ENCODE data around the gene DARS1.

The DARS1 gene

GRCh38 chr2:135876066-135876711, 109.2 kb downstream of the DARS1 start, which contains the start of gene MCM6 (continued):
- TF ChIP-seq ZBTB11 (tag by site-specific recombination; conservative IDR thresholded peaks at IDR 0.05; ENCODE audit: low read depth), result no peak
- TF ChIP-seq HIC1 (tag by site-specific recombination; IDR thresholded peaks at IDR 0.05), result no peak
- no peak for TF ChIP-seq OSR2 (tag by site-specific recombination; IDR thresholded peaks at IDR 0.05)
- TF ChIP-seq GLIS1 (tag by site-specific recombination; IDR thresholded peaks at IDR 0.05), result no peak
- TF ChIP-seq ZNF423 (tag by site-specific recombination; IDR thresholded peaks at IDR 0.05), result no peak
- no peak for TF ChIP-seq ZNF654 (tag by site-specific recombination; IDR thresholded peaks at IDR 0.05; ENCODE audit: low read depth)
- no peak for TF ChIP-seq ZNF585B (tag by site-specific recombination; IDR thresholded peaks at IDR 0.05)
- no peak for TF ChIP-seq ZNF510 (tag by site-specific recombination; IDR thresholded peaks at IDR 0.05; ENCODE audit: insufficient replicate concordance)
- no peak for TF ChIP-seq ZNF214 (tag by site-specific recombination; IDR thresholded peaks at IDR 0.05; ENCODE audit: borderline replicate concordance)
- no peak for TF ChIP-seq TSHZ1 (tag by site-specific recombination; IDR thresholded peaks at IDR 0.05; ENCODE audit: borderline replicate concordance)

- Histone ChIP-seq H3K9me3 (ENCODE audit: control insufficient read depth, insufficient read depth, low read depth, low read length) (no peaks in the 10 kb centered on the region), H3K36me3 (ENCODE audit: control insufficient read depth in 2 of 2, insufficient read depth in 1 of 2, low read length in 2 of 2) (peaks cover 18 to 43% of the 10 kb centered on the region in 2 experiments), H3K4me1 (ENCODE audit: control insufficient read depth, insufficient read depth, low read length) (peaks cover 4% of the 10 kb centered on the region; the same call in 1 of the 2 replicates), H3K27ac (ENCODE audit: extremely low read depth, low read depth, low read length) (peak overlapping the region; percentile 89), H3K4me3 (ENCODE audit: low read depth, low read length) (peak overlapping the region; percentile 82)
- CTCF ChIA-PET, result interaction anchor here (0.6 kb wide), 1 partner anchor 61 kb away, joined by 3 read pairs; no protein-coding TSS in a partner anchor
- POLR2A ChIA-PET, result interaction anchor here (0.6 to 1.8 kb wide), 3 partner anchors 11 to 856 kb away, joined by 3 to 7 read pairs (median 4); partner anchors contain the start of gene DARS1
- TF ChIP-seq ZNF366 (tag by site-specific recombination; conservative IDR thresholded peaks at IDR 0.05), result 0 out of 2 replicates have a peak, but pooled peaks have one; percentile 25
- peak; percentile 42 for TF ChIP-seq ZNF341 (tag by site-specific recombination; IDR thresholded peaks at IDR 0.05; ENCODE audit: low read depth)
- TF ChIP-seq GLIS2 (tag by site-specific recombination; IDR thresholded peaks at IDR 0.05), result 0 out of 2 replicates have a peak, but pooled peaks have one; percentile 17
- TF ChIP-seq ZIC2 (tag by site-specific recombination; IDR thresholded peaks at IDR 0.05), result peak; percentile 75
- 0 out of 2 replicates have a peak, but pooled peaks have one; percentile 24 for TF ChIP-seq ZNF335 (tag by site-specific recombination; conservative IDR thresholded peaks at IDR 0.05)
- TF ChIP-seq GLIS1 (tag by site-specific recombination; IDR thresholded peaks at IDR 0.05), result 0 out of 2 replicates have a peak, but pooled peaks have one; percentile 7
- TF ChIP-seq ZNF639 (tag by site-specific recombination; IDR thresholded peaks at IDR 0.05), result no peak
- TF ChIP-seq ZNF830 (tag by site-specific recombination; IDR thresholded peaks at IDR 0.05; ENCODE audit: low read depth), result no peak
- peak; percentile 93 for TF ChIP-seq PRDM1 (tag by site-specific recombination; IDR thresholded peaks at IDR 0.05)
- no peak for TF ChIP-seq ZNF354C (tag by site-specific recombination; IDR thresholded peaks at IDR 0.05; ENCODE audit: borderline replicate concordance, low read depth)
- TF ChIP-seq ZBTB48 (tag by site-specific recombination; IDR thresholded peaks at IDR 0.05), result peak; percentile 47; the same call in 1 of the 2 replicates
Measured at GRCh38 chr2:135875491-135876065, 109.8 kb downstream of the DARS1 start.

Measured in HEK293 (cell line).